GM18526 (cell line): ENCODE results near the gene SLIT3.

Source experiments
- POLR2A ChIP-seq: IDR thresholded peaks from 3 replicates; pipeline ENCODE4 v1.6.1; 2011; ENCODE audit not compliant: insufficient read length; ENCODE audit errors: extremely low read depth

SLIT3 gene

GRCh38 chr5:168659286-168659847 lies 641.6 kb downstream of the SLIT3 start:
- no peak for TF ChIP-seq POLR2A

- no peak for TF ChIP-seq POLR2A
Observed at GRCh38 chr5:168658394-168658793, 642.5 kb downstream of the SLIT3 start.

DNA sequence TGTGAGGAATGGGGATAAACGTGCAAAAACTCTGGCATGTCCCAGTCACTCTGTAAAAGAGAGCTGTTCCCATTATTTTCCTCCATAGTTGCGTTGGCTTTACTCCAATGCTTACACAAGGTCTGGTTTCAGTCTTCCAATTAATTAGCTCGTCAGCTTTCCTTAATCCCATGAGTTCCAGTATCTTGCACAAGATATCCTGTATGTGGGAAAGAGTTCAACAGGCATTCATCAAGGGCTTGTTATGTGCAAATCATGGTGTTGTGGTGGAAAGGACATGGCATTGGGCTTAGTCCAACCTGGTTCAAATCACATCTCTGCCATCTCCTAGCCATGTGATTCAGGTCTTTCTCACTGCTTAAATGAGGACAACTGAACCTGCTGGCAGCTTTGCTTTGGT lies 644.3 kb downstream of the SLIT3 start:
- no peak for TF ChIP-seq POLR2A

GRCh38 chr5:168655316-168655715 lies 645.6 kb downstream of the SLIT3 start:
- TF ChIP-seq POLR2A, result no peak

DNA sequence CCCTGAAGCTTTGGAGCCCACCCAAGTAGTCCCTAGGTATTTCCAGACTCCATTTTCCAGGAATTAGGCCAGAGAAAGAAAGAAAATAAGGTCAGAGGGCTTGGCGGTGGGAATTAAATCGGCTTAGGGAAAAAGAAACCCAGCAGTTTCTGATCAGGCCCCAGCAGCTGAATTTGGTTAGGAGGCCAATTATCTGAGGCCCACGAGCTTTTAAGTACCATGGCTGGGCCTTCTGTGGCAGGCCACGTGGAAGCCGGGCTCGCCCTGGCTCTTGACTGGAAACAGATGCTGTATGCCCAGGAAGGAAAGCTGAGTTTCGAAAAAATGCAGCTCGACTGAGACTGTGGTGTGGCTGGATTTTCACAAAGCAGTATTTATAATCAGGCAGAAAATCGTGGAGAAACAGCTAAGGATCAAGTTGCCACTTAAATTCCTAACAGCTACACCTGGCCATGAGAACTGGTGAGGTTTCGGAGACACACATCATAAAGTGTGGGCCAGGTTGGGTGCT lies 646.7 kb downstream of the SLIT3 start:
- TF ChIP-seq POLR2A, result no peak

- TF ChIP-seq POLR2A, result no peak
Observed at GRCh38 chr5:168653626-168654025, 647.3 kb downstream of the SLIT3 start.

- TF ChIP-seq POLR2A, result no peak
Observed at GRCh38 chr5:168651648-168652047, 649.3 kb downstream of the SLIT3 start.

DNA sequence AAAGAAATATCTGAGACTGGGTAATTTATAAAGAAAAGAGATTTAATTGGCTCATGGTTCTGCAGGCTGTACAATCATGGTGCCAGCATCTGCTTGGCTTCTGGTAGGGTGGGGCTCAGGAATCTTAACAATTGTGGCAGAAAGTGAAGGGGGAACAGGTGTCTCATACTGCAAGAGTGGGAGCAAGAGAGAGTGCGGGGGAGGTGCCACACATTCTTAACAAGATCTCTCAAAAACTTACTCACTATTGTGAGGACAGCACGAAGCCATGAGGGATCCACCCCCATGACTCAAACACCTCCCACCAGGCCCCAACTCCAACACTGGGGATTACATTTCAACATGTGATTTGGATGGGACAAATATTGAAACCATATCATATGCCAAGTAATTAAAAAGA lies 651.6 kb downstream of the SLIT3 start:
- no peak for TF ChIP-seq POLR2A

- no peak for TF ChIP-seq POLR2A
Observed at GRCh38 chr5:168648576-168648975, 652.4 kb downstream of the SLIT3 start.

- no peak for TF ChIP-seq POLR2A
Observed at GRCh38 chr5:168648016-168648415, 652.9 kb downstream of the SLIT3 start.

DNA sequence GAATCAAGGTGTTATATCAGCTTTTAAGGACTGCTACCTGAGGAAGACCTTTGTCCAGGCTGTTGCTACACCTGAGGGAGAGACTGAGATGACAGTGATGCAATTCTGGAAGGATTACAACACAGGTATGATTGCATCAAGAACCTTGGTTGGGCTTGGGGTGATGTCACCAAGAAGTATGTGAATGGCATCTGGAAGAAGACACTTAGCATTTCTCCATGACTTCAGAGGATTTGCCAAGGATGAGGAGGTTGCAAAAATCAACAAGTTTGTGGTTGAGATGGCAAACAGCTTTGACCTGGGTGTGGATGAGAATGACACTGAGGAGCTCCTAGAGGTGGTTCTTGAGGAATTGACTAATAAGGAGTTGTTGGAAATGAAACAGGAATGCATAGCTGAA lies 653.9 kb downstream of the SLIT3 start:
- no peak for TF ChIP-seq POLR2A

- no peak for TF ChIP-seq POLR2A
Observed at GRCh38 chr5:168646335-168646734, 654.6 kb downstream of the SLIT3 start.

DNA sequence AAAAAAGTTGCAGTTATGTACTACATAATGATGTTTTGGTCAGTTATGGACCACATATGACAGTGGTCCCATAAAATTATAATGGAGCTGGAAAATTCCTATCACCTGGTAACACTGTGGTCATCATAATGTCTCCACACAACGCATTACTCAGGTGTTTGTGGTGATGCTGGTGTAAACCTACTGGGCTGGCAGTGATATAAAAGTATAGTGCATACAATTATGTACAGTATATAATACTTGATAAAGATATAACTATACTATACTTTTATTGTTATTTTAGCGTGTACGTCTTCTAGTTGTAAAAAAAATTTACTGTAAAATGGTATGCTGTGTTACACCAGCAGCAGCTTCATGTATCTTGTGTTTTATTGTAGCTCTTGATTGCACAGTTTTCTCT lies 655.7 kb downstream of the SLIT3 start:
- no peak for TF ChIP-seq POLR2A

- no peak for TF ChIP-seq POLR2A
Observed at GRCh38 chr5:168642019-168642418, 658.9 kb downstream of the SLIT3 start.

- no peak for TF ChIP-seq POLR2A
Observed at GRCh38 chr5:168637793-168638192, 663.1 kb downstream of the SLIT3 start.

GRCh38 chr5:168637281-168637680 lies 663.7 kb downstream of the SLIT3 start:
- no peak for TF ChIP-seq POLR2A

- no peak for TF ChIP-seq POLR2A
Observed at GRCh38 chr5:168624850-168625364, 676.0 kb downstream of the SLIT3 start.
